Esophagus muscularis mucosa (tissue), 4 donors: ENCODE results near the gene ZNF675.
"Not testable (repeated sequence)": the region's sequence is repeated elsewhere in the genome, so short reads cannot be mapped to it uniquely, and the experiment has no call there.

ENCODE experiments used
- CTCF ChIP-seq, 3 experiments: fragments of 200-600 bp in 2 of 3; fragments of 450-650 bp in 1 of 3; sonication (generic) in 2 of 3; IDR thresholded peaks; one replicate each; pipeline ENCODE4 v1.5.1; 2017 to 2019; ENCODE audit warnings: antibody characterized with exemption in 3 of 3, mild to moderate bottlenecking in 2 of 3, moderate library complexity in 1 of 3
- EP300 ChIP-seq: sonication (generic); formaldehyde crosslinking; IDR thresholded peaks from one replicate; pipeline ENCODE4 v1.6.1; 2017; ENCODE audit warnings: antibody characterized with exemption
- POLR2A ChIP-seq: fragments of 450-650 bp; IDR thresholded peaks from one replicate; pipeline ENCODE4 v1.6.1; 2017; ENCODE audit warnings: antibody characterized with exemption, moderate library complexity, mild to moderate bottlenecking, low read depth
- POLR2AphosphoS5 ChIP-seq, 2 donors: sonication (generic); formaldehyde crosslinking; IDR thresholded peaks; one replicate each; pipeline ENCODE4 v1.6.1; 2017; ENCODE audit warnings: antibody characterized with exemption in 2 of 2

- TF ChIP-seq CTCF (IDR thresholded peaks at IDR 0.05); EP300; POLR2AphosphoS5 (IDR thresholded peaks at IDR 0.05); POLR2A: not testable (repeated sequence)
These were observed 5.9 kb upstream of the ZNF675 start for GRCh38 chr19:23692937-23693336.
